Erythroblast (primary cell): ENCODE measurements around the gene THBS2.
"Not testable (repeated sequence)": the region's sequence is repeated elsewhere in the genome, so short reads cannot be mapped to it uniquely, and the experiment has no call there.

ENCODE experiments used
- GATA1 ChIP-seq: IDR thresholded peaks from 2 replicates; pipeline ENCODE4 v1.6.1; 2011; ENCODE audit warnings: low read depth, mild to moderate bottlenecking, control low read depth, low read length, moderate library complexity
- POLR2A ChIP-seq: IDR thresholded peaks from 2 replicates; pipeline ENCODE4 v1.6.1; 2011; ENCODE audit warnings: mild to moderate bottlenecking, low read length

- not testable (repeated sequence) for TF ChIP-seq POLR2A, GATA1
These were observed 57.4 kb downstream of the THBS2 start for GRCh38 chr6:169196279-169196678.
